GM12872 (cell line): ENCODE measurements around the gene PLA2G4C.

Source experiments
- CTCF ChIP-seq: IDR thresholded peaks from 3 replicates; pipeline ENCODE4 v1.5.1; 2011; ENCODE audit warnings: low read depth, mild to moderate bottlenecking, low read length, moderate library complexity; ENCODE audit not compliant: insufficient read depth

The PLA2G4C gene

GRCh38 chr19:48111280-48111679 is 663 bp upstream of the PLA2G4C start:
- no peak for TF ChIP-seq CTCF

GRCh38 chr19:48108997-48109782 is 1.4 kb downstream of the PLA2G4C start:
- no peak for TF ChIP-seq CTCF

- TF ChIP-seq CTCF, result no peak
Observed at GRCh38 chr19:48103922-48104321, 6.7 kb downstream of the PLA2G4C start.

- peak; percentile 74 for TF ChIP-seq CTCF
Observed at GRCh38 chr19:48102870-48103751, 7.5 kb downstream of the PLA2G4C start.

- TF ChIP-seq CTCF, result no peak
Observed at GRCh38 chr19:48095612-48096175, 14.9 kb downstream of the PLA2G4C start.

- no peak for TF ChIP-seq CTCF
Observed at GRCh38 chr19:48094855-48095203, 15.8 kb downstream of the PLA2G4C start.

- TF ChIP-seq CTCF, result no peak
Observed at GRCh38 chr19:48094129-48094854, 16.3 kb downstream of the PLA2G4C start.
